Endodermal cell (in vitro differentiated cells): ENCODE data around the gene C15orf39. TPM values are rescaled to one million over a fixed set of nuclear protein-coding genes. Genes with fewer than 3 reads are reported as not detected.

Source experiments
- DNase-seq: peaks from one replicate; pipeline ENCODE4 v3.0.0-alpha.2; 2017
- H3K27ac ChIP-seq: 2 replicates; pipeline ENCODE4 v1.5.1; 2013; ENCODE audit warnings: mild to moderate bottlenecking, low read depth, low read length, moderate library complexity
- H3K27me3 ChIP-seq: 2 replicates; pipeline ENCODE4 v1.6.1; 2013; ENCODE audit warnings: mild to moderate bottlenecking, low read length, moderate library complexity; ENCODE audit not compliant: insufficient read depth, control insufficient read depth, poor library complexity, severe bottlenecking
- H3K36me3 ChIP-seq: 2 replicates; pipeline ENCODE4 v1.7.0; 2013; ENCODE audit warnings: mild to moderate bottlenecking, low read length, moderate library complexity; ENCODE audit not compliant: control insufficient read depth, insufficient read depth
- H3K4me1 ChIP-seq: one replicate; pipeline ENCODE4 v1.7.0; 2013; ENCODE audit warnings: low read length; ENCODE audit not compliant: control insufficient read depth, insufficient read depth
- H3K4me3 ChIP-seq: 2 replicates; pipeline ENCODE4 v1.5.1; 2013; ENCODE audit warnings: mild to moderate bottlenecking, low read length, moderate library complexity
- H3K9ac ChIP-seq: 2 replicates; pipeline ENCODE4 v1.6.1; 2013; ENCODE audit warnings: mild to moderate bottlenecking, low read length, moderate library complexity; ENCODE audit not compliant: poor library complexity, severe bottlenecking; ENCODE audit errors: extremely low read depth
- H3K9me3 ChIP-seq: 2 replicates; pipeline ENCODE4 v1.6.1; 2013; ENCODE audit warnings: mild to moderate bottlenecking, low read length, moderate library complexity; ENCODE audit not compliant: control insufficient read depth
- H3K27ac Mint-ChIP-seq: 2 replicates; pipeline ENCODE4 v1.8.0; 2020; ENCODE audit warnings: mixed read lengths
- H3K27me3 Mint-ChIP-seq: 2 replicates; pipeline ENCODE4 v1.8.0; 2021; ENCODE audit warnings: mild to moderate bottlenecking, mixed read lengths; ENCODE audit not compliant: insufficient read depth
- H3K36me3 Mint-ChIP-seq: 2 replicates; pipeline ENCODE4 v1.8.0; 2020; ENCODE audit warnings: low read depth, mixed read lengths
- H3K4me1 Mint-ChIP-seq: 2 replicates; pipeline ENCODE4 v1.8.0; 2020; ENCODE audit warnings: mixed read lengths
- H3K4me3 Mint-ChIP-seq: 2 replicates; pipeline ENCODE4 v1.8.0; 2020; ENCODE audit warnings: mild to moderate bottlenecking, moderate library complexity, mixed read lengths
- H3K9me3 Mint-ChIP-seq: 2 replicates; pipeline ENCODE4 v1.8.0; 2020; ENCODE audit warnings: mild to moderate bottlenecking, mixed read lengths
- CTCF ChIP-seq: fragments of 200-600 bp; sonication (generic); conservative IDR thresholded peaks from 2 replicates; pipeline ENCODE4 v1.5.0; 2021; ENCODE audit warnings: antibody characterized with exemption, mild to moderate bottlenecking
- WGBS, 2 experiments: methylation state at CpG; one replicate each; pipeline versions ENCODE4 v1.1.5 to v1.1.7; 2013; ENCODE audit warnings: missing lambda C conversion rate in 2 of 2, mixed read lengths in 1 of 2; ENCODE audit not compliant: insufficient coverage in 1 of 2, insufficient read length in 1 of 2; 5-methylcytosine and 5-hydroxymethylcytosine counted together
- total RNA-seq, 2 donors: library from RNA; stranded (reverse); fragmentation: NEBNext Ultra II Directional in 1 of 2; extraction: Animal tissue kit (Norgen Biotek cat#: 25700) in 1 of 2; gene quantifications; 2 replicates in 1 of 2; 3 replicates in 1 of 2; pipeline ENCODE4 v1.2.1, GENCODE V29; 2021

C15orf39 gene
- total RNA-seq, 2 donors from 2014 or later: 19.0 to 22.2 TPM

- no peak overlapping the region for H3K27ac ChIP-seq
- peaks cover 5% of the 10 kb centered on the region for H3K4me1 ChIP-seq
- H3K4me3 ChIP-seq: no peak overlapping the region
- Mint-ChIP-seq H3K9me3 (no peaks in the 10 kb centered on the region), H3K4me1 (peaks cover 8% of the 10 kb centered on the region), H3K27me3 (peaks cover 3% of the 10 kb centered on the region), H3K27ac (no peak overlapping the region), H3K4me3 (no peak overlapping the region), H3K36me3 (no peaks in the 10 kb centered on the region)
- H3K9me3 ChIP-seq: no peaks in the 10 kb centered on the region
- no peaks in the 10 kb centered on the region for H3K36me3 ChIP-seq
- 84 to 91% methylated on average over 6 to 7 of the region's 7 CpGs for WGBS, 2 experiments
- H3K9ac ChIP-seq: no peak overlapping the region
- peak; percentile 50 for DNase-seq
- TF ChIP-seq CTCF: no peak
- H3K27me3 ChIP-seq: no peaks in the 10 kb centered on the region
Measured at GRCh38 chr15:75158402-75158801, 43.3 kb upstream of the C15orf39 start.

GRCh38 chr15:75159244-75159643, 42.4 kb upstream of the C15orf39 start:
- H3K9ac ChIP-seq: no peak overlapping the region
- Mint-ChIP-seq H3K27me3 (peaks cover 3% of the 10 kb centered on the region), H3K4me3 (no peak overlapping the region), H3K9me3 (no peaks in the 10 kb centered on the region), H3K4me1 (peaks cover 8% of the 10 kb centered on the region), H3K36me3 (no peaks in the 10 kb centered on the region), H3K27ac (no peak overlapping the region)
- no CpG with 5 or more reads among the region's 1 CpG for WGBS, 2 experiments
- no peak overlapping the region for H3K4me3 ChIP-seq
- no peak for TF ChIP-seq CTCF
- no peak for DNase-seq
- no peaks in the 10 kb centered on the region for H3K9me3 ChIP-seq
- no peak overlapping the region for H3K27ac ChIP-seq
- H3K27me3 ChIP-seq: no peaks in the 10 kb centered on the region
- no peaks in the 10 kb centered on the region for H3K36me3 ChIP-seq
- peaks cover 5% of the 10 kb centered on the region for H3K4me1 ChIP-seq

GRCh38 chr15:75161106-75161916, 40.4 kb upstream of the C15orf39 start:
- Mint-ChIP-seq H3K27ac (no peak overlapping the region), H3K9me3 (peaks cover 13% of the 10 kb centered on the region), H3K4me1 (peaks cover 8% of the 10 kb centered on the region), H3K27me3 (no peaks in the 10 kb centered on the region), H3K36me3 (no peaks in the 10 kb centered on the region), H3K4me3 (no peak overlapping the region)
- TF ChIP-seq CTCF: no peak
- Histone ChIP-seq H3K9me3 (no peaks in the 10 kb centered on the region), H3K4me1 (peaks cover 5% of the 10 kb centered on the region), H3K27me3 (no peaks in the 10 kb centered on the region), H3K4me3 (no peak overlapping the region), H3K9ac (no peak overlapping the region), H3K27ac (no peak overlapping the region), H3K36me3 (no peaks in the 10 kb centered on the region)
- no peak for DNase-seq
- WGBS, 2 experiments: 88 to 100% methylated on average over 3 to 5 of the region's 5 CpGs
